Body of pancreas (tissue), 4 donors: ENCODE measurements around the gene UBASH3A.

Experiments
- POLR2A ChIP-seq, 3 donors: fragments of 450-650 bp; IDR thresholded peaks; one replicate each; pipeline ENCODE4 v1.6.1; 2016; ENCODE audit warnings: antibody characterized with exemption in 3 of 3, mild to moderate bottlenecking in 2 of 3
- TF ChIP-seq, protein P1 (sequence below), 7 experiments: fragments of 450-650 bp in 4 of 7; fragments of 200-600 bp in 3 of 7; sonication (generic) in 3 of 7; IDR thresholded peaks; one replicate each; pipeline ENCODE4 v1.5.1; 2016 to 2019; ENCODE audit warnings: antibody characterized with exemption in 7 of 7

DNA sequence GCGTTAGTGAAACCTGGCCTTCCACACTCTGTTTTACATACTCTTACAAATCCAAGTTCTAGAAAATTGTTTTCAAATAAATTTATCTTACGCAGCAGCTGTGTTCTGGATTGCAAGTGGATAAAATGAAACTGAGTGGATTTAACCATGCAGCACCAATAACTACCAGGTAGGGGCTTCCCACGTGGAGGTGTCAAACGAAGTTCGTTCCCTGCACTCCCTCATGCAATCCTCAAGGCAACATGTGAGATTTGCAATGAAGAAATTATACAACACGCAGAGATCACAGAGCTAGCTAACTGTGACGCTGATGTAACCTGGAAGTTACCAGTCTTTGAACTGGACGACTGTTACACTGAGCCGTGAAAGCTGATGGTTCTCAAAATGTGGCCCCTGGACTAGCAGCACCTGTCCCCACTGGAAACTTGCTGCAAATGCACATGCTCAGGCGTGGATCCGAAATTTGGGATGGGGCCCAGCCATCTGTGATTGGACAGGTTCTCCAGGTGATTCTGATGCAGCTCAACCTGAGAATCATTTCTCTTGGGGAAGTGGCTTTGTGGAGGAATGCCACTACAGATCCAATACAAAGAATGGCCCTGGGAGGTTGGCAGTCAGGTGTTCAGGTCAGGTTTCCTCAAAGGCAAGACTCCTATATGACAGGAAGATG lies 56.0 kb downstream of the UBASH3A start:
- TF ChIP-seq, protein P1, sequence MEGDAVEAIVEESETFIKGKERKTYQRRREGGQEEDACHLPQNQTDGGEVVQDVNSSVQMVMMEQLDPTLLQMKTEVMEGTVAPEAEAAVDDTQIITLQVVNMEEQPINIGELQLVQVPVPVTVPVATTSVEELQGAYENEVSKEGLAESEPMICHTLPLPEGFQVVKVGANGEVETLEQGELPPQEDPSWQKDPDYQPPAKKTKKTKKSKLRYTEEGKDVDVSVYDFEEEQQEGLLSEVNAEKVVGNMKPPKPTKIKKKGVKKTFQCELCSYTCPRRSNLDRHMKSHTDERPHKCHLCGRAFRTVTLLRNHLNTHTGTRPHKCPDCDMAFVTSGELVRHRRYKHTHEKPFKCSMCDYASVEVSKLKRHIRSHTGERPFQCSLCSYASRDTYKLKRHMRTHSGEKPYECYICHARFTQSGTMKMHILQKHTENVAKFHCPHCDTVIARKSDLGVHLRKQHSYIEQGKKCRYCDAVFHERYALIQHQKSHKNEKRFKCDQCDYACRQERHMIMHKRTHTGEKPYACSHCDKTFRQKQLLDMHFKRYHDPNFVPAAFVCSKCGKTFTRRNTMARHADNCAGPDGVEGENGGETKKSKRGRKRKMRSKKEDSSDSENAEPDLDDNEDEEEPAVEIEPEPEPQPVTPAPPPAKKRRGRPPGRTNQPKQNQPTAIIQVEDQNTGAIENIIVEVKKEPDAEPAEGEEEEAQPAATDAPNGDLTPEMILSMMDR (IDR thresholded peaks at IDR 0.05): no peak
- no peak for TF ChIP-seq POLR2A (IDR thresholded peaks at IDR 0.05)
